Endometrial microvascular endothelial cells (primary cell): ENCODE results near the gene MYOF. TPM values are rescaled to one million over a fixed set of nuclear protein-coding genes. Genes with fewer than 3 reads are reported as not detected.
"Not testable (repeated sequence)": the region's sequence is repeated elsewhere in the genome, so short reads cannot be mapped to it uniquely, and the experiment has no call there.

Source experiments
- in situ Hi-C: cut with HindIII; loops from 2 replicates; pipeline ENCODE4 v1.10.0; 2017; ENCODE audit warnings: low sequenced_read_pairs, low pct_unique_long_range_greater_than_20kb; ENCODE audit errors: inconsistent ontology term
- total RNA-seq: library from RNA; depleted of rRNA; stranded (reverse); fragments of >200 nt; gene quantifications from one replicate; pipeline ENCODE4 v1.2.3, GENCODE V29; 2015; ENCODE audit errors: inconsistent ontology term

MYOF gene
- total RNA-seq, 1 donor from 2014 or later = 250 TPM

DNA sequence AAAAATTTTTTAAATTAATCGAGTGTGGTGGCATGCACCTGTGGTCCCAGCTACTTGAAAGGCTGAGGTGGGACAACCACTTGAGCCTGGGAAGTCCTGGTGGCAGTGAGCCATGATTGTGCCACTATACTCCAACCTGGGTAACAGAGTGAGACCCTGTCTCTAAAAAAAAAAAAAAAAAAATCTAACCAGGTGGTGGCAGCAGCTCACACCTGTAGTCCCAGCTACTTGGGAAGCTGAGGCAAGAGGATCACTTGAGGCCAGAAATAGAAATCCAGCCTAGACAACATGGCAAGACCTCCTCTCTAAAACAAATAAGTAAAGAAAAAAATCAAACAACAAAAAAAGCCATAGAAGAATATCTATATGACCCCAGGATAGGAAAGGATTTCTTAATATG lies 3.6 kb upstream of the MYOF start:
- in situ Hi-C loops = no loop called here

DNA sequence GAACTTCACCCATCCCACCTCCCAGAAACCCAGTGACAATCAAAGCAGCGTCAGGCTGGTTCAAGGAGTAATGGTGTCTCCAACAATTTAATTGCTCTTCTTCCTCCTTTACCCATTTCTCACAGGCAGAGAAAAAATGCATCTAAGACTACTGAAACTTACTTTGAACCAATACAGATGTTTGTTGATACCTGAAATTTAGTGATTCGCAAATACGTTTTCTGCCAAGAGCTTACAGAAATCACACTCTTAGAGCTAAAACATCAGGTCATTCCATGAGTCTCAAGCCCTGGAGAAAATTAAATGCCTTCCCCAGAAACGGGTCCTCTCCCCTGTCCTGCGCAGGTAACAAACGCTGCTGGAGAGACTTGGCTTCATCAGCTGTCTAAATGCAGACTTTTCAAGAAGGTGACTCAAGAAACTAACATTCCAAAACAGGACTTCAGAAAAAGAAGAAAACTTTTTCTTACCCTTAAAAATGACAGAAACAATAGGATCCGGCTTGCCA lies 443 bp downstream of the MYOF start:
- in situ Hi-C loops = no loop called here

DNA sequence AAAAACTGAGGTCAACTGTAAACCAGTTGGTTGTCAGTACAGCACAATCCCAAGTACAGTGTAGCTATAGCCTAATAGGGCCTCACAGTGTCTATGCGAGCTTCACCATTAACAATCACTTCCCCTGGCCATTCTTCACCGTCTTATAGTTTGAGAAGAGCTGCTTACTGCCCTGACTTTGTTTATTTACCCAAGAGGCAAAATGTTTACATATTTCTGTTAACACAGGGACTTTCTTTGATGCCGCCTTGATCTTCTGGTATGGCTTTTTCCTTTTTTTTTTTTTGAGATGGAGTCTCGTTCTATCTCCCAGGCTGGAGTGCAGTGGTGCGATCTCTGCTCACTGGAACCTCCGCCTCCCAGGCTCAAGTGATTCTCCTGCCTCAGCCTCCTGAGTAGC lies 3.3 kb downstream of the MYOF start:
- in situ Hi-C loops = no loop called here

DNA sequence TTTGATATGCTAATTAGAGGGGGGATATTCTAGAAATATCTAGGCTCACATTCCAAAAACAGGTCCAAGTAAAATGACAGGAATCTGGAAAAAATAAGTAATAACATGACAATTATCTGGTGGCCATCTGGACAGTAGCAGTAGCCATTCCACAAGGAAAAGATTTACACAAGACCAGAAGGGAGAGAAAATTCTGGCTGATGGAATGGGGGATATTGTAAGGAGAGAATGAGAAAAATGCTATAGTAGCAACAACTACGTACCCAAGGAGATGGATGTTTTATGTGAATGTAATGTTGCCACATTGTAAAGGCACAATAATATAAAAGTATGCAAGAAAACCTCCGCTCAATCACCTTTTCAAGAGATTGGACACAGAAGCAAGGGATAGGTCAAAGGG lies 5.4 kb downstream of the MYOF start:
- in situ Hi-C loops = no loop called here

DNA sequence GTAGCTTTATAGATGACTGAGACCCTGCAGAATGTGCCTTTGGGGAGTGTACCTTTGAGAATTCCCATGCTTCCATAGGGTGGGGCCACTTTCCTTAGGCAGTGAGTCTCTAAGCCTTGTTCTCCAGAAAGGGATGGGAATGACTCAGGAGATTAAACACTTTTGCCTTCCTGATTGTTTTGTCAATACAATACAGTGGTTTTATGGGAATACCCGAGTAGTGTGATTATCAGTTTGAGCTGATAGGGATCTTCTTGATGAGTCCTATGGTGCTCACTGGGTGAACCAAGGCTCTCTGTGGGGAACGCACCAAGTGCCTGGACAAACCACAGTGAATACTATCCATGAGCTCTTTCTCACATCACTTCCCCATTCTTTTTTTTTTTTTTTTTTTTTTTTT lies 6.3 kb downstream of the MYOF start:
- in situ Hi-C loops = no loop called here

DNA sequence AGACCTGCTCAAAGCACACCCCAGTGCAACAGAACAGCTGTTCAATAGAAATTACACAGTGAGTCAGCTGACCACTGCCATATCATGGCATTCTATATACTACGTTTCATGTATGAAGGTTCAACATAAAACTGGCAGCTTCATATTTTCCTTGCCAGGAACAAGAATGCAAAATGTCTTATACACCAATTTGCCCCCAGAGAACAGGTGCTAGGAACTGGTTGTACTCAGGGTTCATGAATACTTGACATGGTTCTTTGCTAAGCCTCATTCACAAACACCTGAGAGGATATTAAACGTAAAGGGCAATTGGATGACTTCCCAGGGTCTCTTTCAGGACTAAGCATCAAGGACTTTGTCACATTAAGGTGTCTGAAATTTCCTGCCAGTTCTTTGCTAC lies 6.9 kb downstream of the MYOF start:
- in situ Hi-C loops = no loop called here

DNA sequence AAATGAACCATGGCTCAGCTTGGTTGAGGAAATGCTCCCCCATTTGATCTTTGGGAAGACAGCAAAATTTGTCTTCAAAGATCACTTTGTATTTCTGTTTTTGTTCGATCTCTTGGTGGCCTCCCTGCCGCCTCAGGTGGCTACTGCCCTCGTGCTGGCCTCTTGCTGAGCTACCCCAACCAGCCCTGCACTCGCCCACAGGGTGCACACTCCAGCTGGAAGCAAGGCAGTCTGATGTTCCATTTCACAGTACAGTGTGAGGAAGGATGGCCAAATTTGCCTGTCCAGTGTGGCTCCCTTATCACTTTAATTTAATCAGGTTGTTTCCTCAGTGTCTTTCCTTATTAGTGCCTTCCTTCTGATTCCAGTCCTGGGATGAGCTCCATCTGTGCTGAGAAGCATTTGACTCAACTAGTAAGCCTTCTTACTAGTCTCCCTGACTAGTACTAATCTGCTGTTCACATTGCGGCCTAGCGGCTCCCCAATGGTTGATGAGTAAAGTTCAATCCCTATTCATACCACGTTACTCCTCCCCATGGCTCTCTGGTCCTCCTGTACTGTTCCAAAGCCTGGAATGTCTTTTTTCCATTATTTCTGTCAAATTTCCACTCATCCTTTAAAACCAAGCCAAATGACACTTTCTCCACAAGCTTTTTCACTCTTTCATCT lies 8.2 kb downstream of the MYOF start:
- in situ Hi-C loops = no loop called here

DNA sequence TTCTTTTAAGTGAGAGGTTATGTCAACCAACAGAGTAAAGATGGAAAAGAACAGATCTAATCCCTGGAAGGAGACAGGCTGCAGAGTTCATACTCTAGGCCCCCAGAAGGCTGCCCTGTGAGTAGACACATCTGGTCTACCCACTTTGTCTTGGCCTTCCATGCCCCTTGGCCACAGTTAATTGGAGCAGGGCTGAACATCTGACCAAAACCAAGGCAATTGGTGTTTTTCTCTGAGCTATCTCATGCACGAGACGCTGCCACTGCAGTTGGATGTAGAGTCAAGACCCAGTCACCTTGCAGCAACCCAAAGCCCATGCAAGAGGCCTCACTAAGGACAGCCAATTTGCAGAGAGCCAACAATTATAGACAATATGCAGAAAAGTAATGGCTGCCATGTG lies 9.0 kb downstream of the MYOF start:
- in situ Hi-C loops = no loop called here

DNA sequence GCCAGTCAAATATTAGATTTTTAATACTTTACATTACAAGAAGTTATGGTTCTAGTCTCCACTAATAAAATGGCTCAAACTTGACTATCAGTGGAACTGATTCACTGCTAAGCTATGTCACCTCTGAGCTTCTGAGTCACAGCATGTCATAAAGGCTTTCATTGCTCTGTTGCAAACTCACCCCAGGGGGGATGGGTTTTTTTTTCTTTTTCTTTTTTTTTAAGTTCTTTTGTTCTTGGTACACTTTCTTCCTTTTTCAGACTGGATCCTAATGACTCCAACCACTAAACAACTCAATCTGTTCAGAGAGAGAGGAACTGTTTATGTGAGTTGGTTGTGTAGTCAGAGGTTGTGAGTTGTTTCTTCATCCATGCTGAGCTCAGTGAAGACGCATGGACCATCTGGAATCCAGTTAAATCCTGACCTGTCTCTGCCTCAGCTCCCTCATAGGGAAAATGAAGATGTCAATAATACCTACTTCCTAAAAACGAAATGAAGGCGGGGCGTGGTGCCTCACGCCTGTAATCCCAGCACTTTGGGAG lies 11.0 kb downstream of the MYOF start:
- in situ Hi-C loops = no loop called here

DNA sequence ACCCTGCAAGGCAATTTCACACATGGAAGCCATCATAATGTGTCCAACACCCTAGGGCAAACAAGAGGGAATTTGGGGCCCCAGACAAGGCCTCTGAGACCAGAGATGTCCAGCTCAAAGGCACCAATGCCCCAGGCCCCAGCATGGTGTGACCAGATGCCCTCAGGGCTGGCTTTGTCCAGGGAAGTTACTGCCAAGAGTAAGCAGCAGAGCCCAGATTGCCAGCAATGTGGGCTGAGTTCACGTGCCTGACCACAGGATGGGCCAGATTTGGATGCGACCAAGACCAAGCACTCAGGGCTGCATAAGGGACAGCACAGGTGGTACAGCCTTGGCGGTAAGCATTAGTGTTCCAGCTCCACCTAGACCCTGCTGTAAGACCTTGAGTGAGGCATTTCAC lies 12.7 kb downstream of the MYOF start:
- in situ Hi-C loops = no loop called here

DNA sequence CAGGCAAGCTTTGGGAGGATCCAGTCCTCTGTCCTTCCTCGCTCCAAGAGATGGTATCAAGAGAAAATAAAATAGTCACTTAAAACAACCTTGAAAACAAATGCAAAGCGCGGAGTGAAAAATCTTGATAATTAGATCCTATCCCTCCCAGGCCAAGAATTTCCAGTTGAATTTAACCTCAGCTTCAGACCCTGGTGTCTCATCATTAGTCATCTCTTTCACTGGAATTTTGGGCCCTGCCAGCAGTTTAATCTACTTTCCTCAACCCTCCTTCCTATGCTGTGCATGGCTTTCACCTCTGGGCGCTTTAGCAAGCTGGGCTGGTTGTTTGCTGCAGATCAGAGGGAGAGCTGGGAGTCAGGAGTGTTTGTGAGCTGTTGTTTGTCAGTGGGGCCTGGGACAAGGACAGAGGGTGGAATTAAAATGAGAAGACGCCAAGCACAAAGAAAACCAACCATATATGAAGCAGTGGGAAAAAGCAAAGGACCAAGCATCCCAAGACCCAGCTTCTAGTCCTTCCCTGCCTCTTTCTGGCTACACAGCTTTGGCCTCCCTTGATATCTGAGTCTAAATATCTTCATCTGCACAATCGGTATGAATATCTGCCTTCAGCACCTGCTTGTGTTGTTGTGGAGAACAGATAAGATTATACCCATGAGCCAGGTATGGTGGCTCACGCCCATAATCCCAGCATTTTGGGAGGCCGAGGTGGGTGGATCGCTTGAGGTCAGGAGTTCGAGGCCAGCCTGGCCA lies 13.5 kb downstream of the MYOF start:
- in situ Hi-C loops = no loop called here

DNA sequence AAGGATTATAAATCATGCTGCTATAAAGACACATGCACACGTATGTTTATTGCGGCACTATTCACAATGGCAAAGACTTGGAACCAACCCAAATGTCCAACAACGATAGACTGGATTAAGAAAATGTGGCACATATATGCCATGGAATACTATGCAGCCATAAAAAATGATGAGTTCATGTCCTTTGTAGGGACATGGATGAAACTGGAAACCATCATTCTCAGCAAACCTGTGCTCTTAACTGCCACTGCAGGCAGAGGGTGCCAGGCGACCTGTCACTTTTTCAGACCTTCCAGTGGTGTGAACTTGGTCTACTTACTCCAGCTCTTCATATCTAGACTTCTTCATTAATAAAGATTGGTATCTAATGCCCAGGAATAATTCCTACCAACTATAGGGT lies 14.5 kb downstream of the MYOF start:
- in situ Hi-C loops = not testable (repeated sequence)

DNA sequence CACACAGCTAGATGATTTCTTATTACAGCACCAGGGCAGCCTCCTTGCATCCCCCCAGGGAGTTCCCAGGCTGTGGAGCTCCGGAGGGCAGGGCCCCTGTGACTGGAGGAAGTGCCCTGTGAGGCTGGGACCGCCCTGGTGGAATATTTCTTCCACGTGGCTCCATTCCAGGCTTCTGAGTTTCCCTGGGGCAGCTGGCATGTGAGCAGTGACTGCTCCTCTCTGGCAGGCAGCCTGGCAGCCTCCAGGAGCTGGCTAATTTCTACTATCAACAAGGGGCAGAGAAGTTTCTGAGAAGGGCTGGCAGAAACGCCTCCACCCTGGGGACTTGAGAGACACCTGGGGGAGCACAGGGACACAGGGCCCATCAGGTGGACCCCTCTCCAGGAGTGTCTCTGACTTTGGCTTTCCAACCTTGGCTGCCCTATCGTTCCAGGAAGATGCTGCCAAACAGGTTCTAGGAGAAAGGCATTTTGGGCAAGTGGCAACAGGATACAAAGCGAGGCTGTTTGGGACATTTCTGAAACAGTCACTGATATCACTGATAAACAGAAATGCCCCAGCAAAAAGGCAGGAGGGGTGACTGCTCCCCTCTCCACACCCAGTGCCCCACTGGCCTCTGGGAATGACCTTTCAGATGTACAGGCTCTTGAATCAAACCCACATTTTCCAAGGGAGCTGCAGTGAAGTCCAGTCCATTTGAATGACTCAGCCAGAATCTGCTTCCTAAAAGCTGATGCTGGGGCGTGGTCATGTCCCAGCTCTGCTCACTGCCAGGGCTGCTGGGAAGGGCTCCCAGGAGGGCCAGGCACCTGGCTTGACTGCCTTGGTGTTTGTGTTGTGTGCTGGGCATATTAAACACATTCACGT lies 16.1 kb downstream of the MYOF start:
- in situ Hi-C loops = no loop called here

DNA sequence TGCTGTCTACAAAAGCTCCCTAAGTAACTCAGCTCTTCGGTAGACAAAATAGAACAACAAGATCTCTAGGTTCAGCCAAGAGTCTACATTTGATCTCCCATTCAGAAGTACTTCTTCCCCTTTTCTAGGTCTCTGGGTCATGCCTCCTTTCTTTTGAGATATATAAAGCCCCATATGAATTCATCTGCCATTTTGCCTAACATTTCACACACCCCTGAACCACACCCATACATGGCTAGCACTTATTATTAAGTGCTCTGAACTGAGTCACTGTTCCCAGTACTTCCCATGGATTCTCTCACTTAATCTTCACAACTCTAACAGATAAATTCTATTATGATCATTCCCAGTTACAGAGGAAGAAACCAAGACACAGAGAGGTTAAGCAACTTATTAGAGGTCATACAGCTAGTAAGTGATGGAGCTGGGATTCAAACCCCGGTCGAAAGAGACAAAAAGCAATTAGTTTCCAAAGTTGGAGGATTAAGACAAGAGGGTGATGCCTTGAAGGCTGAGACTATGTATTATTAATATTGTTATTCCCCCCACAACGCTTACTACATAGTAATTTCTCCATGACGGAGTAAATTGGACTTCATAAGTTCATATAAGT lies 17.3 kb downstream of the MYOF start:
- in situ Hi-C loops = no loop called here

DNA sequence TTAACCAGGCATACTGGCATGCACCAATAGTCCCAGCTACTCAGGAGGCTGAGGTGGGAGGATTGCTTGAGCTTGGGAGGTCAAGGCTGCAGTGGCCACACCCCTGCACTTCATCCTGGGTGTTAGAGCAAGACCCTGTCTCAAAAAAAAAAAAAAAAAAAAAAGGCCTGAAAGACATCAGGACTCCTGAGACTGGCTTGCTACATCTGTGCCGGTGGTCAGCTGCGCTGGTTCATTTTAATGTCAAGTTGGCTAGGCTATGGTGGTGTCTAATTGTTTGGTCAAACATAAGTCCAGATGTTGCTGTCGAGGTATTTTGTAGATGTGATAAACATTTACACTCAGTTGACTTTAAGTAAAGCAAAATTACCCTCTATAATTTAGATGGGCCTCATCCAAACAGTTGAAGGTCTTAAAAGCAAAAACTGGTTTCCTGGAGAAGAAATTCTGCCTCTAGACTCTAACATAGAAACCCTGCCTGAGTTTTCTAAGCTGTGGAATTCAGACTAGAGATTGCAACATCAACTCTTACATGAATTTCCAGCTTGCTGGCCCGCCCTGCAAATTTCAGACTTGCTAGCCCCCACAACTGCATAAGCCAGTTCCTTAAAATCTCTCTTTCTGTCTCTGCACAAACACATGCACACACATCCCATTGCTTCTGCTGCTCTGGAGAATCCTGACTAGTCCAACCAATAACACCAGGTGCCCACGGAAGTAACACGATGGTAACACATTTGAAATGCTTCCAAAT lies 18.2 kb downstream of the MYOF start:
- in situ Hi-C loops = no loop called here

DNA sequence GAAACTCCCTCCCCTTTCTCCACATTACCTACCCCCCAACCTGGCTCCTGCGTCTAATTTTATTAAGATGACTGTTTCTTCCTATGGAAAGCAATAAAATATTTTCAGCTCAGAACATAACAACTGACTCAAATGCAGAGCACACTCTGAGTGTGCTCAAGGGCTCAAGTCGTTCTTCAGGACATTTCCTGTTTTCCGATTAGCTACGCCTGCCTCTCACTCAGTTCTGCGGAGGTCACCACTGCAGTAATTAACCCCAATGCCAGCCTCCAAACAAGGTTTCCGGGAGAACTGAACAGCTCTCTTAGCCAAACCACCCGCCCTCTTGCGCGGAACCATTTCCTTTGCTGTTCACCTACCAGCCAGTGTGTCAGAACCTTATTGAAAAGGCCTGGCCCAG lies 19.3 kb downstream of the MYOF start:
- in situ Hi-C loops = no loop called here

DNA sequence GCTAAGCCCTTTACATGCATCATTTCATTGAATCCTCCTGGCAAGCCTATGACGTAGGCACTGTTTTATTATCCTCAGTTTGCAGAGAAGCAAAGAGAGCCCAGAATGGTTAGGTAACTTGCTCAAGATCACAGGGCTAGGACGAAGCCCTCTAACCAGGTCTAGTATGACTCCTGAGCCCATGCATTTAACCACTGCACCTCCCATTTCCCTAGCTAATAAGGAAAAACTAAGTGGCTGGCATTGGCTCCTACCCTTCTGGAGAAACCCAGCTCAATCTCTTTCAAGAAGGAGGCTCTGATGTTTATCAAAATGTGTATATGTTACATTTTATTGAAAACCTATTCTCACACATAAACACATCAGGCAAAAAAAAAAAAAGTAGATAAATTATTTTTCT lies 19.8 kb downstream of the MYOF start:
- in situ Hi-C loops = no loop called here

DNA sequence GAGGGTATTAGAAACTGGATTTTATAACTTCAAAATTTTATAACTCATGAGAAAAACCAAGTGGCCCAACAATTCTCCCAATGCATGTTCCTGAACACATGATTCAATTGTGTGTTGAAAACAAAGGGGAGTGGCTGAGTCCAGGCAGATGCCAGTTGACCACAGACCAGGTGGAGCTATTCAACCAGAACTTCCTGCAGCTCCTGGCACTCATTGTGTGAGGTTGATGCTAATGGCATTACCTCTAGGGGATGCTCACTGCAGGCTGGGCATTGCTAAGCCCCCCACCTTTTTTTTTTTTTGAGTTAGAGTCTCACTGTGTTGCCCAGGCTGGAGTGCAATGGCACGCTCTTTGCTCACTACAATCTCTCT lies 20.3 kb downstream of the MYOF start:
- in situ Hi-C loops = no loop called here
